Measurements from ENCODE around the gene SCTR. TPM values are rescaled to one million over a fixed set of nuclear protein-coding genes. Genes with fewer than 3 reads are reported as not detected.

SCTR gene
- total and polyA plus RNA-seq, 2 of the 13 experiments (the other 11 are each of a cell fraction or from before 2014, with no cell fraction given) = not detected

DNA sequence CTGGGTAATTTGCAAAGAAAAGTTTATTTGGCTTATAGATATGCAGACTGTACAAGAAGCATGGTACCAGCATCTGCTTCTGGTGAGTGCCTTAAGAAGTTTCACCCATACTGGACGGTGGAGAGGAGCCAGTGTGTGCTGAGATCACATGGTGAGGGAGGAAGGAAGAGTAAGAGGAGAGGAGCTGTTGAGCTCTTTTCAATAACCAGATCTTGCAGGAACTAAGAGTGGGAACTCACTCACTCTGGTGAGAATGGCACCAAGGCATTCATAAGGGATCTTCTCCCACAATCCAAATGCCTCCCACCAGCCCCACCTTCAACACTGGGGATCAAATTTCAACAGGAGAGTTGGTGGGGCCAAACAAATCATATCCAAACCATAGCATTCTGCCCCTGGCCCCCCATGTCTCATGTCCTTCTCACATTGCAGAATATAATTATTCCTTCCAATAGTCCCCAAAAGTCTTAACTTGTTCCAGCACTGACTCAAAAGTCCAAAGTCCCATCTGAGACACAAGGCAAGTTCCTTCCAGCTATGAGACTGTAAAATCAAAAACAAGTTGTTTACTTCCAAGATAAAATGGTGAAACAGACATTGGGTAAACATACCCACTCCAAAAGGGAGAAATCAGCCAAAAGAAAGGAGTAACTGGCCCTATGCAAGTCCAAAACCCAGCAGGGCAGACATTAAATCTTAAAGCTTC is 104.3 kb downstream of the SCTR start (continued):
- TF ChIP-seq ZBTB39 (CRISPR knock-in tag; IDR thresholded peaks at IDR 0.05) (no peak), XBP1 (CRISPR knock-in tag; IDR thresholded peaks at IDR 0.05) (no peak)

- ATAC-seq = no peak
- Histone ChIP-seq H3K9ac (ENCODE audit: insufficient read depth, low read depth, low read length) (no peak overlapping the region), H3K27me3 (ENCODE audit: control insufficient read depth in 1 of 2, insufficient read depth in 2 of 2, low read length in 2 of 2) (no peaks in the 10 kb centered on the region; a peak in 2 of 5 replicates), H3K9me3 (ENCODE audit: low read length) (peaks cover 12% of the 10 kb centered on the region), H3K36me3 (replicated peaks in 1 of 2; ENCODE audit: control insufficient read depth in 1 of 2, insufficient read depth in 2 of 2, low read length in 2 of 2) (no peaks in the 10 kb centered on the region), H3K4me2 (ENCODE audit: low read depth, low read length) (no peak overlapping the region), H3K27ac (ENCODE audit: extremely low read length, insufficient read depth, low read length) (no peak overlapping the region), H3K4me3 (replicated peaks in 1 of 3; ENCODE audit: insufficient read depth in 1 of 3, low read depth in 2 of 3, low read length in 3 of 3) (no peak overlapping the region), H3K4me1 (ENCODE audit: insufficient read depth, low read length) (peaks cover 75% of the 10 kb centered on the region), H3K79me2 (ENCODE audit: insufficient read depth, low read length) (no peaks in the 10 kb centered on the region), H4K20me1 (ENCODE audit: insufficient read depth, low read length) (no peaks in the 10 kb centered on the region), H2AFZ (ENCODE audit: low read length) (no peak overlapping the region)
- 84% methylated on average over 1 of the region's 1 CpG for WGBS (ENCODE audit: low lambda C conversion rate)
- ChIA-PET CTCF (ENCODE audit: low intra/inter-chr PET ratio, low total read pairs) (no interaction called here), POLR2A (no interaction called here)
- BruUV-seq (replicated peaks) = no TSS peak
- no peak for FAIRE-seq
- in situ Hi-C loops (cut with HindIII; ENCODE audit: extremely low pct_ligation_motif_present, low pct_unique_long_range_greater_than_20kb) (no loop called here), intact Hi-C loops (cut with micrococcal nuclease; ENCODE audit: unreplicated experiment) (no loop called here)
- no peak for DNase-seq (ENCODE audit: low spot score)
- TF ChIP-seq FOXK1 (CRISPR knock-in tag; IDR thresholded peaks at IDR 0.05; ENCODE audit: borderline replicate concordance, low read depth) = no peak
- no peak for TF ChIP-seq ATF2 (CRISPR knock-in tag; IDR thresholded peaks at IDR 0.05)
Measured at GRCh38 chr2:119419065-119419464, 105.2 kb downstream of the SCTR start.
